Natural killer cell (primary cell): ENCODE measurements around the gene TBC1D9. TPM values are rescaled to one million over a fixed set of nuclear protein-coding genes. Genes with fewer than 3 reads are reported as not detected.

Experiments
- ATAC-seq, 3 donors: fragments of 150-1000 bp in 2 of 3; fragments of 200-7000 bp in 1 of 3; cut with Tn5 transposase; 1 replicate in 1 of 3; 2 replicates in 2 of 3; pipeline ENCODE4 v1.10.0; 2021; ENCODE audit warnings: mild to moderate bottlenecking in 2 of 3, moderate library complexity in 2 of 3
- DNase-seq, 2 donors: peaks; one replicate each; pipeline versions ENCODE4 v3.0.0 to v3.0.0-alpha.2; 2013 to 2021; ENCODE audit warnings: mixed read lengths in 1 of 2
- H3K27ac ChIP-seq: one replicate; pipeline ENCODE4 v1.5.1; 2013; ENCODE audit warnings: mild to moderate bottlenecking, low read length
- H3K27me3 ChIP-seq: one replicate; pipeline ENCODE4 v1.6.1; 2013; ENCODE audit warnings: low read length; ENCODE audit not compliant: control insufficient read depth, insufficient read depth
- H3K36me3 ChIP-seq: one replicate; pipeline ENCODE4 v1.6.1; 2013; ENCODE audit warnings: low read length; ENCODE audit not compliant: control insufficient read depth, insufficient read depth
- H3K4me1 ChIP-seq: one replicate; pipeline ENCODE4 v1.6.1; 2013; ENCODE audit warnings: low read length; ENCODE audit not compliant: control insufficient read depth, insufficient read depth
- H3K4me3 ChIP-seq: one replicate; pipeline ENCODE4 v1.5.1; 2013; ENCODE audit warnings: low read length
- H3K9me3 ChIP-seq: one replicate; pipeline ENCODE4 v1.6.1; 2013; ENCODE audit warnings: low read length; ENCODE audit not compliant: control insufficient read depth, insufficient read depth
- H3K27ac Mint-ChIP-seq, 2 donors: one replicate each; pipeline ENCODE4 v1.8.0; 2022; ENCODE audit warnings: mild to moderate bottlenecking in 2 of 2, mixed read lengths in 2 of 2, moderate library complexity in 1 of 2
- H3K27me3 Mint-ChIP-seq, 2 donors: one replicate each; pipeline ENCODE4 v1.8.0; 2022; ENCODE audit warnings: low read depth in 2 of 2, mixed read lengths in 2 of 2
- H3K36me3 Mint-ChIP-seq: one replicate; pipeline ENCODE4 v1.8.0; 2022; ENCODE audit warnings: mixed read lengths
- H3K4me1 Mint-ChIP-seq, 2 donors: one replicate each; pipeline ENCODE4 v1.8.0; 2022; ENCODE audit warnings: mixed read lengths in 2 of 2
- H3K4me3 Mint-ChIP-seq: one replicate; pipeline ENCODE4 v1.8.0; 2022; ENCODE audit warnings: mild to moderate bottlenecking, moderate library complexity, mixed read lengths
- H3K9me3 Mint-ChIP-seq, 2 donors: one replicate each; pipeline ENCODE4 v1.8.0; 2022; ENCODE audit warnings: mixed read lengths in 2 of 2
- WGBS: methylation state at CpG from one replicate; pipeline ENCODE4 v1.1.7; 2013; ENCODE audit warnings: missing lambda C conversion rate; ENCODE audit not compliant: insufficient coverage; 5-methylcytosine and 5-hydroxymethylcytosine counted together
- intact Hi-C: fragments of 100-400 bp; cut with micrococcal nuclease; formaldehyde crosslinking; loops from one replicate; pipeline ENCODE4 v1.14.2; 2022
- total RNA-seq, 4 donors: library from RNA; stranded (reverse); fragments of 120-200 nt in 1 of 4; gene quantifications; one replicate each; pipeline versions ENCODE4 v1.2.3 to v1.2.4, GENCODE V29; 2013 to 2022
- TF ChIP-seq, protein P1 (sequence below): fragments of 200-600 bp; IDR thresholded peaks from one replicate; pipeline ENCODE4 v1.8.0; 2022; ENCODE audit warnings: antibody characterized with exemption

TBC1D9 gene
- total RNA-seq, 3 donors from 2014 or later (not counting 1 experiment from before 2014, with no cell fraction given), result 1.3 to 3.3 (median 2.0) TPM

GRCh38 chr4:140603286-140603685 lies 152.9 kb downstream of the TBC1D9 start:
- peaks cover 2% of the 10 kb centered on the region for H3K27me3 ChIP-seq
- DNase-seq (no peak), ATAC-seq (no peak)
- Mint-ChIP-seq H3K9me3 (no peaks in the 10 kb centered on the region), H3K27ac (no peak overlapping the region), H3K4me3 (no peak overlapping the region), H3K4me1 (peaks cover 0 to 4% of the 10 kb centered on the region in 2 donors), H3K27me3 (peaks cover 12 to 14% of the 10 kb centered on the region in 2 donors), H3K36me3 (no peaks in the 10 kb centered on the region)
- TF ChIP-seq, protein P1, sequence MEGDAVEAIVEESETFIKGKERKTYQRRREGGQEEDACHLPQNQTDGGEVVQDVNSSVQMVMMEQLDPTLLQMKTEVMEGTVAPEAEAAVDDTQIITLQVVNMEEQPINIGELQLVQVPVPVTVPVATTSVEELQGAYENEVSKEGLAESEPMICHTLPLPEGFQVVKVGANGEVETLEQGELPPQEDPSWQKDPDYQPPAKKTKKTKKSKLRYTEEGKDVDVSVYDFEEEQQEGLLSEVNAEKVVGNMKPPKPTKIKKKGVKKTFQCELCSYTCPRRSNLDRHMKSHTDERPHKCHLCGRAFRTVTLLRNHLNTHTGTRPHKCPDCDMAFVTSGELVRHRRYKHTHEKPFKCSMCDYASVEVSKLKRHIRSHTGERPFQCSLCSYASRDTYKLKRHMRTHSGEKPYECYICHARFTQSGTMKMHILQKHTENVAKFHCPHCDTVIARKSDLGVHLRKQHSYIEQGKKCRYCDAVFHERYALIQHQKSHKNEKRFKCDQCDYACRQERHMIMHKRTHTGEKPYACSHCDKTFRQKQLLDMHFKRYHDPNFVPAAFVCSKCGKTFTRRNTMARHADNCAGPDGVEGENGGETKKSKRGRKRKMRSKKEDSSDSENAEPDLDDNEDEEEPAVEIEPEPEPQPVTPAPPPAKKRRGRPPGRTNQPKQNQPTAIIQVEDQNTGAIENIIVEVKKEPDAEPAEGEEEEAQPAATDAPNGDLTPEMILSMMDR, result no peak
- 90% methylated on average over 2 of the region's 2 CpGs for WGBS
- H3K27ac ChIP-seq, result no peak overlapping the region
- no peaks in the 10 kb centered on the region for H3K9me3 ChIP-seq
- H3K36me3 ChIP-seq, result no peaks in the 10 kb centered on the region
- no peak overlapping the region for H3K4me3 ChIP-seq
- no peaks in the 10 kb centered on the region for H3K4me1 ChIP-seq
- intact Hi-C loops, result no loop called here

DNA sequence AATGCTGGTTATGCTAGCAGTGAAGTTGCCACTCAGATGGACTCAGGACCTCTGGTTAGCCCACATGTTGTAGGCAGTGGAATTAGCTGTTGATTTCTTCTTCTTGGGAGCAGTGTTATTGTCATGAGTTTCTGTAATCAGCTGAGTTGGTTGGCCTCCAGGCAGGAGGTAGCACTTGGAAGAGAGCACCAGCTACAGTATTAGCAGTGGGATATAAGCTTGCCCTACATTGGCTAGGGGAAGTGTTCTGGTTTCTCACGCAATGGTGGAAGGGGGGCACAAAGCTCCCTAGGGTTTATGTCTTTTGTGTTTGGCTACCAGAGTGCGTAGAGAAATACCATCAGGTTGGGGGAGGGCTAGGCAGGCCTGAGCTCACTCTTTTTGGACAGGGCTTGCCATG lies 153.5 kb downstream of the TBC1D9 start:
- no peak for ATAC-seq
- intact Hi-C loops, result no loop called here
- WGBS, result 80% methylated on average over 2 of the region's 2 CpGs

DNA sequence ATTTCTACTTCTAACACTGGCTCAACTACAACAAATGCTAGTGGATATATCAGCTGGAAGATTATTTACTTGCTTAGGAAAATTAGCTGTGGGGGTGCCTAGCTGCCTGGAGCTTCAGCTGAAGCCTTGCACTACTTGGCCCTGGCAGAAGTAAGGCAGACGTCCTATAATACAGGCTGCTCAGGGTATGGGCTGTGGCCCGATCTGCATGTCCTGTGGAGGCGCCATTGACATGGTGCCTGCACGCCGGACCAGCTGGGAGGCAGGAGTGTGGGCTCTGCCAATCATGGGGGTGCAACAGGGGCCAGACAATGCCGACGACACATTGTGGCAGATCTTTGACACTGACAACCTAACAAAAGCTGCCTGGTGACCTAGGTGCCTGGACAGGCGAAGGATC lies 155.8 kb downstream of the TBC1D9 start:
- intact Hi-C loops, result no loop called here
- no peak for ATAC-seq
- H3K27ac Mint-ChIP-seq, result no peak overlapping the region

More for the DNA sequence above, 153.5 kb downstream of the TBC1D9 start:
- Histone ChIP-seq H3K27ac (no peak overlapping the region), H3K36me3 (no peaks in the 10 kb centered on the region), H3K4me3 (no peak overlapping the region), H3K27me3 (peaks cover 2% of the 10 kb centered on the region), H3K9me3 (no peaks in the 10 kb centered on the region), H3K4me1 (no peaks in the 10 kb centered on the region)
- H3K27me3 Mint-ChIP-seq, result peaks cover 12 to 17% of the 10 kb centered on the region in 2 donors
- H3K36me3 Mint-ChIP-seq, result no peaks in the 10 kb centered on the region
- H3K4me1 Mint-ChIP-seq, result peaks cover 0 to 4% of the 10 kb centered on the region in 2 donors
- TF ChIP-seq, protein P1, result no peak
- no peak for DNase-seq
- H3K4me3 Mint-ChIP-seq, result no peak overlapping the region
- H3K9me3 Mint-ChIP-seq, result no peaks in the 10 kb centered on the region
- no peak overlapping the region for H3K27ac Mint-ChIP-seq

More for the DNA sequence above, 155.8 kb downstream of the TBC1D9 start:
- H3K27me3 ChIP-seq, result peaks cover 2% of the 10 kb centered on the region
- Mint-ChIP-seq H3K4me1 (peaks cover 0 to 4% of the 10 kb centered on the region in 2 donors), H3K9me3 (no peaks in the 10 kb centered on the region), H3K4me3 (no peak overlapping the region), H3K27me3 (peaks cover 8 to 17% of the 10 kb centered on the region in 2 donors), H3K36me3 (no peaks in the 10 kb centered on the region)
- DNase-seq, result no peak
- H3K4me1 ChIP-seq, result no peaks in the 10 kb centered on the region
- no peaks in the 10 kb centered on the region for H3K9me3 ChIP-seq
- 91% methylated on average over 8 of the region's 8 CpGs for WGBS
- H3K27ac ChIP-seq, result no peak overlapping the region
- TF ChIP-seq, protein P1, result no peak
- H3K36me3 ChIP-seq, result no peaks in the 10 kb centered on the region
- H3K4me3 ChIP-seq, result no peak overlapping the region
